LNCAP (cell line): ENCODE data around the gene WASF3.

Source experiments
- CTCF ChIP-seq: fragments of 450-650 bp; IDR thresholded peaks from 2 replicates; pipeline ENCODE4 v1.5.1; 2017; ENCODE audit warnings: mild to moderate bottlenecking

The WASF3 gene

GRCh38 chr13:26713341-26713740 lies 155.9 kb downstream of the WASF3 start:
- no peak for TF ChIP-seq CTCF

GRCh38 chr13:26716984-26717383 lies 159.5 kb downstream of the WASF3 start:
- no peak for TF ChIP-seq CTCF

GRCh38 chr13:26718146-26718545 lies 160.7 kb downstream of the WASF3 start:
- no peak for TF ChIP-seq CTCF

GRCh38 chr13:26718872-26719271 lies 161.4 kb downstream of the WASF3 start:
- TF ChIP-seq CTCF = no peak

DNA sequence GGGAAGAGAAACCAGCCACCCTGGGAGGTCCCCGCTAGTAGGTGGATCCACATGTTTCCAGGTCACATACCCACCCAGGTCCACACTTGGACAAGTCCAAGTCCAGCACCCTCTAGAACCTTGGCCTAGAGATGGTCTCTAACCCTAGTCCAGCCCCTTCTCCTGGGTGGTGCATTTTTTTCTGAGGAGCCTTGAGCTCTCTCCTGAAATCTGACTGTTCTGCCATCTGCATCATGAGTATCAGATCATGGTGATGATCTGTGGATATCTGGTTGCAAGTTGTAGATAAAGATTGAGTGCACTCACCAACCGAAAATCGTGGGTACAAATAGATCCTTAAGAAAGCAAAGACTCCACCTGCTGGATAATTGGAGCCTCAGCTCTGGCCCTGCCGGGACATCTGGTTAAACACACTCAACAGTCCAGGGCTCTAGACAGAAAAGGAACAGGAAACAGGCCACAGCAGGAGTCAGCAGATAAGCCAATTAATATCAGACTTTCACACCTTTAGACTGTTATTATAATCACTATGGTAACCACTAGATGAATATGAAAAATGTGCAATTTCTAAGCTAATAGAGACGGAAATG lies 162.0 kb downstream of the WASF3 start:
- TF ChIP-seq CTCF = peak; percentile 27; the same call in 1 of the 2 replicates

DNA sequence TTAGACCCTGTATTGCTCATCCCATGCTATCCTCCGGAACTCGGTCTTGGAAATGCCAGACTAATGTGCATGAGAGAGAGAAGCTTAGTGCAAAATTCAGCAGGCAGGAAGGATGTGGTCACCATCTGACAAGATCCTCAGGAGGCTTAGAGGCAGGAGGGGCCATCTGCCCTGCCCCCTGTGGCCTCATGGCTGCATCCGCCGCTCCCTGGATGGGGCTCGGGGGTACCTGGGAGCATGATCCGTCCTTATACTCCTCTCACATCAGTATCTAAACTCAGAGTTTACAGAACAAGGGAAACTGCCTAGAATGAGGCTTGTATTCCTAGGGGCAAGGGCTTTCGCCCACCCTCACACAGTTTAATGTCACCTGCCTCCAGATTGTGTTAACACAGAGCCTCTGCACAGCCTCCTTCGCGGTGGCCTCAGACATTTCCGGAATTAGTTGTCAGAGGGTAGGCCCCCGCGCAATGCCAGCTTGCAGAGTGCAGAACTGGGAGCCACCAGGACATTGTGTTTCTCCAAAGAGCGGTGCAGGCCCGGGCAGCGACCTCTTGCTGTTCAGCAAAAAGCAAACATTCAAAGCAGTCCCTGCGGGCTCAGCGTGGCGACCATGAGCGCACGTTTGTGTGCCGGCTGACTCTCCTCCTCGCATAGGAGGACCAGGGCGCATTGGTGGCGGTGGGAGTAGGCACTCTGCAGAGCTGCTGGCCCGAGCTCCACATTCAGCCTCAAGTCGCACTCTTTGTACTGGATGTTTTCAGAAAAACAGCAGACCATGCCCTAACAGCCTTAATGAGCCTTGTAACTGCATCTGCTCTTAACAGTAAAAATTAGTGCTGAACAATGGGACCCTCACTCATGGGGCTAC lies 164.0 kb downstream of the WASF3 start:
- TF ChIP-seq CTCF = no peak

GRCh38 chr13:26722321-26722720 lies 164.8 kb downstream of the WASF3 start:
- TF ChIP-seq CTCF = no peak
